ENCODE results near the gene ARNT2.

DNA sequence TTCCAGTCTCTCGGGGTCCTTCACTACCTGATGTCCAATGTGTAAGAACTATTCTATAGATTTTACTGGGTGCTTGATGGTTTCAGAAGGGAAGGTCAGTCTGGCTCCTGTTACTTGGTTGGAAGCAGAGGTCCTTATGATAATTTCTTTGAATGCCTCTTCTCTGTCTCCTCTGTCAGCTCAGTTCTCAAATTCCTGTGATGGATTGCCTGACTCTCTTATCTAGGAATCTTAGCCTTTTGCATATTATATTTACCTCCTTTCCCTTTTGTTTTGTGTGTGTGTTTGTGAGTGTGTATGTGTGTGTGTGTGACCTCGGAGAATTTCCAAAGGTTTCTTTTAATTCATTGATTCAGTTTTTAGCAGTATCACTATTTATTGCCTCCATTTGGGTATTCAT is 88.2 kb downstream of the ARNT2 start:
- TF ChIP-seq POLR2A (IDR thresholded peaks at IDR 0.05) = no peak
- TF ChIP-seq, protein P1, sequence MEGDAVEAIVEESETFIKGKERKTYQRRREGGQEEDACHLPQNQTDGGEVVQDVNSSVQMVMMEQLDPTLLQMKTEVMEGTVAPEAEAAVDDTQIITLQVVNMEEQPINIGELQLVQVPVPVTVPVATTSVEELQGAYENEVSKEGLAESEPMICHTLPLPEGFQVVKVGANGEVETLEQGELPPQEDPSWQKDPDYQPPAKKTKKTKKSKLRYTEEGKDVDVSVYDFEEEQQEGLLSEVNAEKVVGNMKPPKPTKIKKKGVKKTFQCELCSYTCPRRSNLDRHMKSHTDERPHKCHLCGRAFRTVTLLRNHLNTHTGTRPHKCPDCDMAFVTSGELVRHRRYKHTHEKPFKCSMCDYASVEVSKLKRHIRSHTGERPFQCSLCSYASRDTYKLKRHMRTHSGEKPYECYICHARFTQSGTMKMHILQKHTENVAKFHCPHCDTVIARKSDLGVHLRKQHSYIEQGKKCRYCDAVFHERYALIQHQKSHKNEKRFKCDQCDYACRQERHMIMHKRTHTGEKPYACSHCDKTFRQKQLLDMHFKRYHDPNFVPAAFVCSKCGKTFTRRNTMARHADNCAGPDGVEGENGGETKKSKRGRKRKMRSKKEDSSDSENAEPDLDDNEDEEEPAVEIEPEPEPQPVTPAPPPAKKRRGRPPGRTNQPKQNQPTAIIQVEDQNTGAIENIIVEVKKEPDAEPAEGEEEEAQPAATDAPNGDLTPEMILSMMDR (IDR thresholded peaks at IDR 0.05) = no peak
